HepG2 (cell line): Measurements from ENCODE around the gene DCDC2. TPM values are rescaled to one million over a fixed set of nuclear protein-coding genes. Genes with fewer than 3 reads are reported as not detected.
"Not testable (repeated sequence)": the region's sequence is repeated elsewhere in the genome, so short reads cannot be mapped to it uniquely, and the experiment has no call there.

Experiments used
- ATAC-seq: fragments of 200-7000 bp; cut with Tn5 transposase; 3 replicates; pipeline ENCODE4 v1.9.1; 2020; ENCODE audit warnings: mild to moderate bottlenecking, moderate library complexity
- BruUV-seq: library from RNA; stranded (reverse); fragments of 400-500 nt; replicated peaks from 2 replicates; lab custom pipeline; 2021; lab: Mats Ljungman, UMichigan
- CTCF ChIA-PET: fragments of 300-600 bp; formaldehyde crosslinking; extraction: SDS; loops from one replicate; lab custom pipeline; 2021; ENCODE audit warnings: low total read pairs, inconsistent platforms, low intra/inter-chr PET ratio; lab: Yijun Ruan, JAX
- POLR2A ChIA-PET: fragments of 350-600 bp; sonication (Branson Sonifier 250); formaldehyde crosslinking; loops from one replicate; lab custom pipeline; 2020; ENCODE audit warnings: antibody characterized with exemption, inconsistent platforms; lab: Yijun Ruan, JAX
- DNase-seq: peaks from one replicate; pipeline ENCODE4 v3.0.0-alpha.2; 2015; ENCODE audit warnings: low spot score
- FAIRE-seq: peaks from 3 replicates; lab custom pipeline; 2011; peaks lifted over from hg19 to GRCh38; lab: Jason Lieb, UNC
- H2AFZ ChIP-seq: one replicate; pipeline ENCODE4 v1.6.1; 2011; ENCODE audit warnings: low read length, inconsistent platforms
- H3K27ac ChIP-seq: fragments of 300-600 bp; 3 replicates; pipeline ENCODE4 v1.8.0; 2011; ENCODE audit warnings: mixed run types, mild to moderate bottlenecking, mixed read lengths, low read length, inconsistent platforms; ENCODE audit not compliant: insufficient read depth; ENCODE audit errors: extremely low read length
- H3K27me3 ChIP-seq, 2 experiments: fragments of 200-600 bp in 1 of 2; 2 replicates in 1 of 2; 3 replicates in 1 of 2; pipeline versions ENCODE4 v1.6.0 to v1.8.0; 2011; ENCODE audit warnings: low read length in 2 of 2, mild to moderate bottlenecking in 2 of 2, moderate library complexity in 2 of 2, inconsistent platforms in 1 of 2; ENCODE audit not compliant: insufficient read depth in 2 of 2, control insufficient read depth in 1 of 2
- H3K36me3 ChIP-seq, 2 experiments: fragments of 200-600 bp in 1 of 2; replicated peaks in 1 of 2; 2 replicates in 1 of 2; 3 replicates in 1 of 2; pipeline versions ENCODE4 v1.5.1 to v1.8.0; 2011; ENCODE audit warnings: low read length in 2 of 2, inconsistent platforms in 1 of 2; ENCODE audit not compliant: insufficient read depth in 2 of 2, control insufficient read depth in 1 of 2
- H3K4me1 ChIP-seq: 2 replicates; pipeline ENCODE4 v1.5.1; 2012; ENCODE audit warnings: low read length, inconsistent platforms; ENCODE audit not compliant: insufficient read depth
- H3K4me2 ChIP-seq: 2 replicates; pipeline ENCODE4 v1.6.0; 2011; ENCODE audit warnings: low read depth, low read length, inconsistent platforms
- H3K4me3 ChIP-seq, 3 experiments: fragments of 200-600 bp in 1 of 3; sonication (generic), shearing (Covaris generic) in 1 of 3; replicated peaks in 1 of 3; 2 replicates each; pipeline ENCODE4 v1.5.1; 2011 to 2016; ENCODE audit warnings: low read length in 3 of 3, inconsistent platforms in 2 of 3, low read depth in 2 of 3, mild to moderate bottlenecking in 2 of 3, control low read depth in 1 of 3, mixed read lengths in 1 of 3; ENCODE audit not compliant: insufficient read depth in 1 of 3
- H3K79me2 ChIP-seq: one replicate; pipeline ENCODE4 v1.6.1; 2011; ENCODE audit warnings: low read length, inconsistent platforms; ENCODE audit not compliant: insufficient read depth
- H3K9ac ChIP-seq: 2 replicates; pipeline ENCODE4 v1.6.0; 2011; ENCODE audit warnings: mild to moderate bottlenecking, low read depth, low read length, inconsistent platforms; ENCODE audit not compliant: insufficient read depth
- H3K9me3 ChIP-seq: 2 replicates; pipeline ENCODE4 v1.5.1; 2012; ENCODE audit warnings: mild to moderate bottlenecking, low read length
- H4K20me1 ChIP-seq: 2 replicates; pipeline ENCODE4 v1.6.0; 2011; ENCODE audit warnings: inconsistent platforms, mild to moderate bottlenecking, low read length, moderate library complexity; ENCODE audit not compliant: insufficient read depth
- MLLT10 ChIP-seq: sonication (generic); formaldehyde crosslinking; IDR thresholded peaks from 2 replicates; pipeline ENCODE4 v1.4.0; 2020; ENCODE audit warnings: missing genetic modification reagents
- NAIF1 ChIP-seq: sonication (generic); formaldehyde crosslinking; IDR thresholded peaks from 2 replicates; pipeline ENCODE4 v1.5.0; 2020; ENCODE audit warnings: mild to moderate bottlenecking, missing genetic modification reagents, borderline replicate concordance
- NCOA2 ChIP-seq: sonication (generic); formaldehyde crosslinking; IDR thresholded peaks from 2 replicates; pipeline ENCODE4 v1.8.0; 2022; ENCODE audit warnings: inconsistent platforms
- RBM22 ChIP-seq: fragments of 200-400 bp; formaldehyde crosslinking; optimal IDR thresholded peaks from 2 replicates; pipeline ENCODE3; 2017; ENCODE audit warnings: mild to moderate bottlenecking, low read length, moderate library complexity
- ZMYM3 ChIP-seq: sonication (generic); formaldehyde crosslinking; IDR thresholded peaks from 2 replicates; pipeline ENCODE4 v1.5.1; 2020; ENCODE audit warnings: mild to moderate bottlenecking, missing genetic modification reagents
- ZNF17 ChIP-seq: sonication (generic); formaldehyde crosslinking; IDR thresholded peaks from 2 replicates; pipeline ENCODE4 v1.5.0; 2020; ENCODE audit warnings: mild to moderate bottlenecking, missing genetic modification reagents
- ZNF225 ChIP-seq: sonication (generic); formaldehyde crosslinking; IDR thresholded peaks from 2 replicates; pipeline ENCODE4 v1.4.0; 2020; ENCODE audit warnings: mild to moderate bottlenecking, missing genetic modification reagents
- ZNF24 ChIP-seq: fragments of 450-650 bp; IDR thresholded peaks from 2 replicates; pipeline ENCODE4 v1.6.1; 2017; ENCODE audit warnings: antibody characterized with exemption, mild to moderate bottlenecking
- ZNF34 ChIP-seq: sonication (generic); formaldehyde crosslinking; IDR thresholded peaks from 2 replicates; pipeline ENCODE4 v1.4.0; 2020; ENCODE audit warnings: mild to moderate bottlenecking, missing genetic modification reagents, borderline replicate concordance
- ZNF607 ChIP-seq: sonication (generic); formaldehyde crosslinking; IDR thresholded peaks from 2 replicates; pipeline ENCODE4 v1.5.1; 2020; ENCODE audit warnings: missing genetic modification reagents, mild to moderate bottlenecking, borderline replicate concordance
- ZNF737 ChIP-seq: sonication (generic); formaldehyde crosslinking; IDR thresholded peaks from 2 replicates; pipeline ENCODE4 v1.5.0; 2020; ENCODE audit warnings: missing genetic modification reagents, mild to moderate bottlenecking, borderline replicate concordance
- ZNF773 ChIP-seq: sonication (generic); formaldehyde crosslinking; IDR thresholded peaks from 2 replicates; pipeline ENCODE4 v1.4.0; 2020; ENCODE audit warnings: missing genetic modification reagents, borderline replicate concordance
- WGBS: methylation state at CpG from one replicate; pipeline ENCODE4 v1.1.6; 2017; ENCODE audit warnings: low lambda C conversion rate; 5-methylcytosine and 5-hydroxymethylcytosine counted together
- in situ Hi-C: cut with HindIII; loops from 2 replicates; pipeline ENCODE4 v1.10.0; 2017; ENCODE audit warnings: low pct_unique_long_range_greater_than_20kb; ENCODE audit not compliant: extremely low pct_ligation_motif_present
- intact Hi-C: fragments of 100-400 bp; cut with micrococcal nuclease; formaldehyde crosslinking; loops from one replicate; pipeline ENCODE4 v1.10.0; 2022; ENCODE audit not compliant: unreplicated experiment
- polyA plus RNA-seq, 8 experiments: library from polyadenylated mRNA; depleted of rRNA in 3 of 8; stranded (reverse) in 7 of 8; unstranded in 1 of 8; fragments of >200 nt; fragmentation: Illumina TruSeq in 4 of 8; extraction: Trizol in 4 of 8; gene quantifications; 2 replicates each; pipeline versions ENCODE4 v1.2.1 to v1.2.3, GENCODE V29; 2011 to 2016; ENCODE audit warnings: low read depth in 4 of 8, missing spikeins in 1 of 8, mixed read lengths in 1 of 8; ENCODE audit not compliant: insufficient read depth in 1 of 8
- total RNA-seq, 5 experiments: library from RNA; depleted of rRNA; stranded (reverse); fragments of >200 nt; fragmentation: Illumina TruSeq; extraction: Trizol; gene quantifications; 2 replicates each; pipeline ENCODE4 v1.2.3, GENCODE V29; 2016; ENCODE audit warnings: low read depth in 1 of 5
- TF ChIP-seq, protein P1 (sequence below): sonication (generic); formaldehyde crosslinking; IDR thresholded peaks from 2 replicates; pipeline ENCODE4 v1.5.1; 2020; ENCODE audit warnings: mild to moderate bottlenecking, missing genetic modification reagents, moderate library complexity
- TF ChIP-seq, protein P2 (sequence below): sonication (generic); formaldehyde crosslinking; IDR thresholded peaks from 2 replicates; pipeline ENCODE4 v1.9.0; 2022; ENCODE audit warnings: low read depth, missing genetic modification reagents

DCDC2 gene
- total and polyA plus RNA-seq, 2 of the 13 experiments (the other 11 are each of a cell fraction or from before 2014, with no cell fraction given) = 9.0 to 36.2 TPM

DNA sequence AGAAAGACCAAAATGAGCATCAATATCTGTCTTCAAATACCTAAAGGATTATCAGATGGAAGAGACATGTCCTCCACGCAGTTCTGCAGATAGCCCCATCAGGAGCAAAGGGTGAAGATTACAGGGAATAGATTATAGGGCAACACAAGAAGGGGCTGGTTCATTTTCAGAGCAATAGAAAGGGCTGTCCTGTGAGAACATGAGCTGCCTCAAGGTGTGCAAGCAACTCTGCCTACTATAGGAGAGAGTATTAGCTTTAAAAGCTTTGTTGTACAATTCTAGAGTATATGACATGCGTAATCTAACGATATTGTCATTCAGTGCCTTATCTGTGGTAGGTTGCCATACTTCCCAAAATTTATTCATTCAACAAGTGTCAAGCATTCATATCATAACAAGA, 119.2 kb downstream of the DCDC2 start:
- H3K4me2 ChIP-seq = no peak overlapping the region
- no TSS peak for BruUV-seq
- no peak for TF ChIP-seq ZNF24
- TF ChIP-seq ZNF773 (CRISPR knock-in tag) = no peak
- no peak for TF ChIP-seq RBM22
- no peak for TF ChIP-seq ZNF607 (CRISPR knock-in tag)
- no peak for TF ChIP-seq NAIF1 (CRISPR knock-in tag)
- TF ChIP-seq, protein P1, sequence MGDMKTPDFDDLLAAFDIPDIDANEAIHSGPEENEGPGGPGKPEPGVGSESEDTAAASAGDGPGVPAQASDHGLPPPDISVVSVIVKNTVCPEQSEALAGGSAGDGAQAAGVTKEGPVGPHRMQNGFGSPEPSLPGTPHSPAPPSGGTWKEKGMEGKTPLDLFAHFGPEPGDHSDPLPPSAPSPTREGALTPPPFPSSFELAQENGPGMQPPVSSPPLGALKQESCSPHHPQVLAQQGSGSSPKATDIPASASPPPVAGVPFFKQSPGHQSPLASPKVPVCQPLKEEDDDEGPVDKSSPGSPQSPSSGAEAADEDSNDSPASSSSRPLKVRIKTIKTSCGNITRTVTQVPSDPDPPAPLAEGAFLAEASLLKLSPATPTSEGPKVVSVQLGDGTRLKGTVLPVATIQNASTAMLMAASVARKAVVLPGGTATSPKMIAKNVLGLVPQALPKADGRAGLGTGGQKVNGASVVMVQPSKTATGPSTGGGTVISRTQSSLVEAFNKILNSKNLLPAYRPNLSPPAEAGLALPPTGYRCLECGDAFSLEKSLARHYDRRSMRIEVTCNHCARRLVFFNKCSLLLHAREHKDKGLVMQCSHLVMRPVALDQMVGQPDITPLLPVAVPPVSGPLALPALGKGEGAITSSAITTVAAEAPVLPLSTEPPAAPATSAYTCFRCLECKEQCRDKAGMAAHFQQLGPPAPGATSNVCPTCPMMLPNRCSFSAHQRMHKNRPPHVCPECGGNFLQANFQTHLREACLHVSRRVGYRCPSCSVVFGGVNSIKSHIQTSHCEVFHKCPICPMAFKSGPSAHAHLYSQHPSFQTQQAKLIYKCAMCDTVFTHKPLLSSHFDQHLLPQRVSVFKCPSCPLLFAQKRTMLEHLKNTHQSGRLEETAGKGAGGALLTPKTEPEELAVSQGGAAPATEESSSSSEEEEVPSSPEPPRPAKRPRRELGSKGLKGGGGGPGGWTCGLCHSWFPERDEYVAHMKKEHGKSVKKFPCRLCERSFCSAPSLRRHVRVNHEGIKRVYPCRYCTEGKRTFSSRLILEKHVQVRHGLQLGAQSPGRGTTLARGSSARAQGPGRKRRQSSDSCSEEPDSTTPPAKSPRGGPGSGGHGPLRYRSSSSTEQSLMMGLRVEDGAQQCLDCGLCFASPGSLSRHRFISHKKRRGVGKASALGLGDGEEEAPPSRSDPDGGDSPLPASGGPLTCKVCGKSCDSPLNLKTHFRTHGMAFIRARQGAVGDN (CRISPR knock-in tag) = no peak
- no peak for TF ChIP-seq NCOA2
- TF ChIP-seq ZMYM3 (CRISPR knock-in tag) = no peak
- TF ChIP-seq MLLT10 (CRISPR knock-in tag) = no peak
- no peak for TF ChIP-seq ZNF34 (CRISPR knock-in tag)
- TF ChIP-seq ZNF737 (CRISPR knock-in tag) = no peak
- TF ChIP-seq ZNF225 = no peak
- TF ChIP-seq, protein P2, sequence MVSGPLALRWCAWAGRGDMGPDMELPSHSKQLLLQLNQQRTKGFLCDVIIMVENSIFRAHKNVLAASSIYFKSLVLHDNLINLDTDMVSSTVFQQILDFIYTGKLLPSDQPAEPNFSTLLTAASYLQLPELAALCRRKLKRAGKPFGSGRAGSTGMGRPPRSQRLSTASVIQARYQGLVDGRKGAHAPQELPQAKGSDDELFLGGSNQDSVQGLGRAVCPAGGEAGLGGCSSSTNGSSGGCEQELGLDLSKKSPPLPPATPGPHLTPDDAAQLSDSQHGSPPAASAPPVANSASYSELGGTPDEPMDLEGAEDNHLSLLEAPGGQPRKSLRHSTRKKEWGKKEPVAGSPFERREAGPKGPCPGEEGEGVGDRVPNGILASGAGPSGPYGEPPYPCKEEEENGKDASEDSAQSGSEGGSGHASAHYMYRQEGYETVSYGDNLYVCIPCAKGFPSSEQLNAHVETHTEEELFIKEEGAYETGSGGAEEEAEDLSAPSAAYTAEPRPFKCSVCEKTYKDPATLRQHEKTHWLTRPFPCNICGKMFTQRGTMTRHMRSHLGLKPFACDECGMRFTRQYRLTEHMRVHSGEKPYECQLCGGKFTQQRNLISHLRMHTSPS (CRISPR knock-in tag) = no peak
- TF ChIP-seq ZNF17 (CRISPR knock-in tag) = no peak
- TF ChIP-seq, all 625 proteins: peak for 0
- in situ Hi-C loops = no loop called here
- Histone ChIP-seq H3K9me3 (no peaks in the 10 kb centered on the region), H3K4me3 (no peak overlapping the region), H4K20me1 (peaks cover 2% of the 10 kb centered on the region), H3K79me2 (no peaks in the 10 kb centered on the region), H3K4me1 (peaks cover 17% of the 10 kb centered on the region), H3K36me3 (peaks cover 11 to 13% of the 10 kb centered on the region in 2 experiments), H3K27ac (no peak overlapping the region), H3K27me3 (no peaks in the 10 kb centered on the region), H2AFZ (no peak overlapping the region), H3K9ac (no peak overlapping the region)
- FAIRE-seq (no peak), DNase-seq (no peak), ATAC-seq (peak; percentile 65)
- intact Hi-C loops = no loop called here
- WGBS = 98% methylated on average over 3 of the region's 3 CpGs
- POLR2A ChIA-PET = no interaction called here
- CTCF ChIA-PET = no interaction called here

DNA sequence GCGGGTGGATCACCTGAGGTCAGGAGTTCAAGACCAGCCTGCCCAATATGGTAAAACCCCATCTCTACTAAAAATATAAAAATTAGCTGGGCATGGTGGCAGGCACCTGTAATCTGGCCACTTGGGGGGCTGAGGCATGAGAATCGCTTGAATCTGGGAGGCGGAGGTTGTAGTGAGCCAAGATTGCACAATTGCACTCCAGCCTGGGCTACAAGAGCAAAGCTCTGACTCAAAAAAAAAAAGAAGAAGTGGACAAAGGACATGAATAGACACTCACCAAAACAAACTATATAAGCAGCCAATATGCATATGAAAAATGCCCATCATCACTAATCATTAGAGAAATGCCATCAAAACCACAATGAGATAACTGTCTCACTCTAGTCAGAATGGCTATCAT, 121.1 kb downstream of the DCDC2 start:
- intact Hi-C loops, DNase-seq, H2AFZ ChIP-seq, POLR2A ChIA-PET, H3K27me3 ChIP-seq, CTCF ChIA-PET, FAIRE-seq, ATAC-seq, BruUV-seq, H3K4me3 ChIP-seq, H3K9me3 ChIP-seq, H3K4me2 ChIP-seq, in situ Hi-C loops, H3K79me2 ChIP-seq, H3K27ac ChIP-seq, H3K9ac ChIP-seq, H3K36me3 ChIP-seq, H4K20me1 ChIP-seq: not testable (repeated sequence)
- WGBS = 96% methylated on average over 3 of the region's 3 CpGs
- peaks cover 16% of the 10 kb centered on the region for H3K4me1 ChIP-seq
